HEK293 (cell line): ENCODE data around the gene TM9SF1.
A peak's percentile ranks its signal among the peaks of the same experiment; 100 is the strongest.

ENCODE experiments used
- CTCF ChIA-PET: fragments of 350-600 bp; formaldehyde crosslinking; extraction: SDS; loops from one replicate; lab custom pipeline; 2021; ENCODE audit warnings: antibody characterized with exemption; lab: Yijun Ruan, JAX
- POLR2A ChIA-PET: fragments of 300-600 bp; formaldehyde crosslinking; extraction: SDS; loops from one replicate; lab custom pipeline; 2020; ENCODE audit warnings: antibody characterized with exemption, inconsistent platforms; lab: Yijun Ruan, JAX
- H3K27ac ChIP-seq: fragments of 200-500 bp; sonication (Bioruptor generic); 2 replicates; pipeline ENCODE4 v1.5.1; 2014; ENCODE audit warnings: low read depth, low read length, control low read depth, inconsistent platforms; ENCODE audit errors: extremely low read depth
- H3K36me3 ChIP-seq, 2 experiments: fragments of 200-500 bp in 1 of 2; sonication (Bioruptor generic) in 1 of 2; 1 replicate in 1 of 2; 2 replicates in 1 of 2; pipeline ENCODE4 v1.5.1; 2014 to 2017; ENCODE audit warnings: inconsistent platforms in 2 of 2, low read length in 2 of 2; ENCODE audit not compliant: control insufficient read depth in 2 of 2, insufficient read depth in 1 of 2
- H3K4me1 ChIP-seq: fragments of 200-500 bp; sonication (Bioruptor generic); 2 replicates; pipeline ENCODE4 v1.5.1; 2014; ENCODE audit warnings: mild to moderate bottlenecking, low read length, inconsistent platforms; ENCODE audit not compliant: control insufficient read depth, insufficient read depth
- H3K4me3 ChIP-seq: 2 replicates; pipeline ENCODE4 v1.5.1; 2011; ENCODE audit warnings: low read depth, mild to moderate bottlenecking, control low read depth, low read length, moderate library complexity
- H3K9me3 ChIP-seq: fragments of 200-500 bp; sonication (Bioruptor generic); 2 replicates; pipeline ENCODE4 v1.5.1; 2014; ENCODE audit warnings: low read depth, low read length, inconsistent platforms; ENCODE audit not compliant: control insufficient read depth, insufficient read depth
- CTCF ChIP-seq: fragments of 450-650 bp; formaldehyde crosslinking; IDR thresholded peaks from 2 replicates; pipeline ENCODE4 v1.5.1; 2016; ENCODE audit warnings: missing biosample characterization, missing genetic modification characterization
- HOXC10 ChIP-seq: sonication (generic); formaldehyde crosslinking; IDR thresholded peaks from 2 replicates; pipeline ENCODE4 v1.8.1; 2023; ENCODE audit warnings: mild to moderate bottlenecking, missing genetic modification reagents
- KLF1 ChIP-seq: fragments of 450-650 bp; formaldehyde crosslinking; IDR thresholded peaks from 2 replicates; pipeline ENCODE4 v1.5.1; 2016; ENCODE audit warnings: missing biosample characterization, missing genetic modification characterization
- KLF17 ChIP-seq: fragments of 450-650 bp; formaldehyde crosslinking; IDR thresholded peaks from 2 replicates; pipeline ENCODE4 v1.5.1; 2016; ENCODE audit warnings: missing biosample characterization, missing genetic modification characterization
- KLF7 ChIP-seq: fragments of 450-650 bp; formaldehyde crosslinking; IDR thresholded peaks from 2 replicates; pipeline ENCODE4 v1.5.1; 2016; ENCODE audit warnings: missing biosample characterization, missing genetic modification characterization, borderline replicate concordance
- PRDM6 ChIP-seq: fragments of 450-650 bp; formaldehyde crosslinking; IDR thresholded peaks from 2 replicates; pipeline ENCODE4 v1.5.1; 2017; ENCODE audit warnings: missing biosample characterization, missing genetic modification characterization
- SETDB1 ChIP-seq: IDR thresholded peaks from one replicate; pipeline ENCODE4 v1.6.1; 2017; ENCODE audit warnings: mild to moderate bottlenecking, low read length, moderate library complexity, mixed read lengths; ENCODE audit not compliant: insufficient read length
- ZBTB17 ChIP-seq: fragments of 450-650 bp; formaldehyde crosslinking; IDR thresholded peaks from 2 replicates; pipeline ENCODE4 v1.5.1; 2016; ENCODE audit warnings: missing biosample characterization, missing genetic modification characterization
- ZFP3 ChIP-seq: fragments of 450-650 bp; formaldehyde crosslinking; IDR thresholded peaks from 2 replicates; pipeline ENCODE4 v1.5.1; 2016; ENCODE audit warnings: low read depth, missing biosample characterization, missing genetic modification characterization
- ZFP69B ChIP-seq: fragments of 450-650 bp; formaldehyde crosslinking; IDR thresholded peaks from 2 replicates; pipeline ENCODE4 v1.5.1; 2016; ENCODE audit warnings: missing biosample characterization, missing genetic modification characterization
- ZNF221 ChIP-seq: fragments of 450-650 bp; formaldehyde crosslinking; IDR thresholded peaks from 2 replicates; pipeline ENCODE4 v1.5.1; 2017; ENCODE audit warnings: missing biosample characterization, missing genetic modification characterization, borderline replicate concordance
- ZNF324 ChIP-seq: fragments of 450-650 bp; formaldehyde crosslinking; IDR thresholded peaks from 2 replicates; pipeline ENCODE4 v1.5.1; 2016; ENCODE audit warnings: missing biosample characterization, missing genetic modification characterization
- ZNF398 ChIP-seq: fragments of 450-650 bp; formaldehyde crosslinking; IDR thresholded peaks from 2 replicates; pipeline ENCODE4 v1.5.1; 2017; ENCODE audit warnings: missing biosample characterization, missing genetic modification characterization
- ZNF623 ChIP-seq: fragments of 450-650 bp; formaldehyde crosslinking; IDR thresholded peaks from 2 replicates; pipeline ENCODE4 v1.5.1; 2016; ENCODE audit warnings: missing biosample characterization, missing genetic modification characterization
- ZNF658 ChIP-seq: fragments of 450-650 bp; formaldehyde crosslinking; IDR thresholded peaks from 2 replicates; pipeline ENCODE4; 2016; ENCODE audit warnings: missing biosample characterization, missing genetic modification characterization
- ZNF792 ChIP-seq: fragments of 450-650 bp; formaldehyde crosslinking; IDR thresholded peaks from 2 replicates; pipeline ENCODE4 v1.5.1; 2016; ENCODE audit warnings: missing biosample characterization, missing genetic modification characterization
- ZNF830 ChIP-seq: fragments of 450-650 bp; IDR thresholded peaks from 2 replicates; pipeline ENCODE4 v1.5.0; 2018; ENCODE audit warnings: missing biosample characterization, missing genetic modification characterization, low read depth, mild to moderate bottlenecking, moderate library complexity
- ZSCAN18 ChIP-seq: fragments of 450-650 bp; formaldehyde crosslinking; IDR thresholded peaks from 2 replicates; pipeline ENCODE4 v1.5.1; 2016; ENCODE audit warnings: missing biosample characterization, missing genetic modification characterization
- ZSCAN30 ChIP-seq: fragments of 450-650 bp; IDR thresholded peaks from 2 replicates; pipeline ENCODE4 v1.5.1; 2018; ENCODE audit warnings: missing biosample characterization, mild to moderate bottlenecking, missing genetic modification characterization, moderate library complexity
- ZSCAN4 ChIP-seq: fragments of 450-650 bp; formaldehyde crosslinking; IDR thresholded peaks from 2 replicates; pipeline ENCODE4 v1.5.1; 2017; ENCODE audit warnings: missing biosample characterization, missing genetic modification characterization

The TM9SF1 gene

GRCh38 chr14:24195186-24196070 lies at the start of gene TM9SF1 (continued):
- no peak for TF ChIP-seq ZSCAN18 (tag by site-specific recombination)
- peak; percentile 88; the same call in 1 of the 2 replicates for TF ChIP-seq ZNF324 (tag by site-specific recombination)
- TF ChIP-seq HOXC10, result no peak

- peak overlapping the region; percentile 78 for H3K4me3 ChIP-seq
- TF ChIP-seq ZBTB17 (tag by site-specific recombination) (peak; percentile 86; the same call in 1 of the 2 replicates), ZNF398 (tag by site-specific recombination) (no peak), ZSCAN4 (tag by site-specific recombination) (0 out of 2 replicates have a peak, but pooled peaks have one; percentile 4)
- ChIA-PET POLR2A (interaction anchor here (0.6 to 3.4 kb wide), 21 partner anchors 9 to 1077 kb away, joined by 3 to 62 read pairs (median 9); partner anchors contain the start of genes CARMIL3, CIDEB, DHRS1 and EMC9), CTCF (interaction anchor here (0.6 to 7.2 kb wide), 30 partner anchors 9 to 400 kb away, joined by 3 to 133 read pairs (median 6); partner anchors contain the start of genes CBLN3, CIDEB, DHRS1 and KHNYN)
- H3K36me3 ChIP-seq, result peaks cover 13 to 30% of the 10 kb centered on the region in 2 experiments; a peak in 2 of 3 replicates
- H3K4me1 ChIP-seq, result no peaks in the 10 kb centered on the region
- no peaks in the 10 kb centered on the region for H3K9me3 ChIP-seq
- H3K27ac ChIP-seq, result peak overlapping the region; percentile 75
Measured at GRCh38 chr14:24243336-24243836, 48.1 kb upstream of the TM9SF1 start.

GRCh38 chr14:24241829-24242443 lies 46.7 kb upstream of the TM9SF1 start:
- Histone ChIP-seq H3K4me3 (peak overlapping the region; percentile 78), H3K4me1 (no peaks in the 10 kb centered on the region), H3K9me3 (no peaks in the 10 kb centered on the region), H3K27ac (peak overlapping the region; percentile 75), H3K36me3 (peaks cover 13 to 44% of the 10 kb centered on the region in 2 experiments; a peak in 2 of 3 replicates)
- ChIA-PET POLR2A (interaction anchor here (0.5 to 3.4 kb wide), 34 partner anchors 9 to 200 kb away, joined by 3 to 62 read pairs (median 8); partner anchors contain the start of genes CARMIL3, CHMP4A, CIDEB and DCAF11), CTCF (interaction anchor here (0.6 to 7.2 kb wide), 33 partner anchors 8 to 194 kb away, joined by 3 to 133 read pairs (median 6); partner anchors contain the start of genes CBLN3, CIDEB, DCAF11 and DHRS1)
- TF ChIP-seq ZNF221 (tag by site-specific recombination) (no peak), ZNF830 (tag by site-specific recombination) (no peak), ZNF324 (tag by site-specific recombination) (no peak), KLF1 (tag by site-specific recombination) (peak; percentile 76; the same call in 1 of the 2 replicates), SETDB1 (no peak), KLF17 (tag by site-specific recombination) (no peak), ZNF623 (tag by site-specific recombination) (no peak), KLF7 (tag by site-specific recombination) (peak; percentile 12; the same call in 1 of the 2 replicates), ZSCAN30 (tag by site-specific recombination) (no peak), PRDM6 (no peak), ZFP3 (tag by site-specific recombination) (no peak), ZFP69B (tag by site-specific recombination) (peak; percentile 69; the same call in 1 of the 2 replicates), CTCF (peak; percentile 84), ZNF658 (tag by site-specific recombination) (no peak), ZNF792 (tag by site-specific recombination) (no peak)
